Gastroesophageal sphincter (tissue), 3 donors: ENCODE results near the gene KLHDC4.

Experiments
- CTCF ChIP-seq, 4 experiments: fragments of 200-600 bp in 2 of 4; fragments of 450-650 bp in 2 of 4; sonication (generic) in 1 of 4; IDR thresholded peaks; one replicate each; pipeline ENCODE4 v1.5.1; 2017 to 2019; ENCODE audit warnings: antibody characterized with exemption in 4 of 4, mild to moderate bottlenecking in 2 of 4, moderate library complexity in 2 of 4
- POLR2A ChIP-seq, 2 donors: fragments of 450-650 bp; IDR thresholded peaks; one replicate each; pipeline ENCODE4 v1.6.1; 2017; ENCODE audit warnings: antibody characterized with exemption in 2 of 2, mild to moderate bottlenecking in 2 of 2, moderate library complexity in 1 of 2
- POLR2AphosphoS5 ChIP-seq: sonication (generic); formaldehyde crosslinking; IDR thresholded peaks from one replicate; pipeline ENCODE4 v1.6.1; 2017; ENCODE audit warnings: antibody characterized with exemption

- TF ChIP-seq CTCF (IDR thresholded peaks at IDR 0.05), result no peak
- TF ChIP-seq POLR2AphosphoS5, result no peak
- TF ChIP-seq POLR2A (IDR thresholded peaks at IDR 0.05), result no peak
Observed at GRCh38 chr16:87693827-87694226, 72.0 kb downstream of the KLHDC4 start.
